ENCODE measurements around the gene TRPV2.

The TRPV2 gene

GRCh38 chr17:16415031-16415924 is at the start of gene TRPV2:
Gene TRPV2 (plus strand): TSS chr17:16415571. CDS start chr17:16417669, 2,098 bp downstream.
- in situ Hi-C loops (cut with HindIII; ENCODE audit: low sequenced_read_pairs) = no loop called here
- peak within 1 kb of the TSS; percentile 49 for H3K4me3 ChIP-seq (ENCODE audit: low read depth, low read length)
- no peak for TF ChIP-seq CTCF (IDR thresholded peaks at IDR 0.05; ENCODE audit: low read depth, low read length)
- no peak for DNase-seq (ENCODE audit: low read depth, low spot score)

GRCh38 chr17:16371742-16372141 is 43.6 kb upstream of the TRPV2 start:
- peak; percentile 60 for DNase-seq (ENCODE audit: low read depth, low spot score)
- TF ChIP-seq CTCF (IDR thresholded peaks at IDR 0.05; ENCODE audit: low read depth, low read length) = no peak
- in situ Hi-C loops (cut with HindIII; ENCODE audit: low sequenced_read_pairs) = no loop called here
- no peak overlapping the region for H3K4me3 ChIP-seq (ENCODE audit: low read depth, low read length)

- no peak overlapping the region for H3K4me3 ChIP-seq (ENCODE audit: low read depth, low read length)
- no peak for TF ChIP-seq CTCF (IDR thresholded peaks at IDR 0.05; ENCODE audit: low read depth, low read length)
- peak; percentile 53 for DNase-seq (ENCODE audit: low read depth, low spot score)
- in situ Hi-C loops (cut with HindIII; ENCODE audit: low sequenced_read_pairs) = no loop called here
Observed at GRCh38 chr17:16374146-16374938, 41.0 kb upstream of the TRPV2 start.

GRCh38 chr17:16377941-16378341 is 37.4 kb upstream of the TRPV2 start:
- DNase-seq (ENCODE audit: low read depth, low spot score) = peak; percentile 44
- no peak overlapping the region for H3K4me3 ChIP-seq (ENCODE audit: low read depth, low read length)
- in situ Hi-C loops (cut with HindIII; ENCODE audit: low sequenced_read_pairs) = no loop called here
- no peak for TF ChIP-seq CTCF (IDR thresholded peaks at IDR 0.05; ENCODE audit: low read depth, low read length)

- DNase-seq (ENCODE audit: low read depth, low spot score) = no peak
- H3K4me3 ChIP-seq (ENCODE audit: low read depth, low read length) = no peak overlapping the region
- in situ Hi-C loops (cut with HindIII; ENCODE audit: low sequenced_read_pairs) = no loop called here
- no peak for TF ChIP-seq CTCF (IDR thresholded peaks at IDR 0.05; ENCODE audit: low read depth, low read length)
Observed at GRCh38 chr17:16378636-16379282, 36.6 kb upstream of the TRPV2 start.

GRCh38 chr17:16379654-16380053 is 35.7 kb upstream of the TRPV2 start:
- in situ Hi-C loops (cut with HindIII; ENCODE audit: low sequenced_read_pairs) = no loop called here
- H3K4me3 ChIP-seq (ENCODE audit: low read depth, low read length) = no peak overlapping the region
- TF ChIP-seq CTCF (IDR thresholded peaks at IDR 0.05; ENCODE audit: low read depth, low read length) = no peak
- no peak for DNase-seq (ENCODE audit: low read depth, low spot score)
